HG02623 (cell line): ENCODE results near the gene C16orf95.
"Not testable (repeated sequence)": the region's sequence is repeated elsewhere in the genome, so short reads cannot be mapped to it uniquely, and the experiment has no call there.

Experiments used
- ATAC-seq: cut with Tn5 transposase; IDR thresholded peaks from one replicate; pipeline ENCODE4 v1.9.1; 2021; ENCODE audit warnings: moderate library complexity; ENCODE audit not compliant: unreplicated experiment

Gene C16orf95

DNA sequence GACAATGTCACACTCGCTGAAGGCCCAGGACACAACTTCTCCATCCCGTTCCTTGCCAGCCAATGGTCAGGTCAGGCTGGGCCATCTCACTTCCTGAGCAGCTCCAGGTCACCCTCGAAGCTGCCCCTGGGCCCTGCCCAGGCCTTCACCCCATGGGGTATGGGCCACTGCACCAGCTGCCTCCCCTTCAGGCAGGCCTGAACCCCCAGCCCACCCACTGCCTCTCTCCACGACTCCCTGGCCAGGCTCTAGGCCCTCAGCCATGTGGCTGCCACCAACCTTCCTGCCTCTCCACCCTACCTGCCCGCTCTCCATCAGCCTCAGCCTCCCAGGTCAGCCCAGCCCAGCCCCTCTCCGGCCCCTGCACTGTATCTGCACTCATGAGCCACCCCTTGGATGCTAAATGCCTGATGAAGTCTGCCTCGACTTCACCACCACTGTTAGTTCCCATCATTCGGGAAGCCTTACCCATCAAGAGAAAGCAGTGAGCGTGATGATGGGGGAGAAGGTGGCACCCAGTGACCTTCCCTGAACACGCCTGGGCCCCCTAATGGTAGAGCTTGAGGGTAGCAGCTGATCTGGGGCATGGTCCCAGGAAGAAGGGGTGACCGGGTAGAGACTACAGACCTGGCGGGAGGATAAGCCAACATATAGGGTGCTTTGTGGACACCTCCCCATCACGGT is 30.9 kb upstream of the C16orf95 start:
- no peak for ATAC-seq

DNA sequence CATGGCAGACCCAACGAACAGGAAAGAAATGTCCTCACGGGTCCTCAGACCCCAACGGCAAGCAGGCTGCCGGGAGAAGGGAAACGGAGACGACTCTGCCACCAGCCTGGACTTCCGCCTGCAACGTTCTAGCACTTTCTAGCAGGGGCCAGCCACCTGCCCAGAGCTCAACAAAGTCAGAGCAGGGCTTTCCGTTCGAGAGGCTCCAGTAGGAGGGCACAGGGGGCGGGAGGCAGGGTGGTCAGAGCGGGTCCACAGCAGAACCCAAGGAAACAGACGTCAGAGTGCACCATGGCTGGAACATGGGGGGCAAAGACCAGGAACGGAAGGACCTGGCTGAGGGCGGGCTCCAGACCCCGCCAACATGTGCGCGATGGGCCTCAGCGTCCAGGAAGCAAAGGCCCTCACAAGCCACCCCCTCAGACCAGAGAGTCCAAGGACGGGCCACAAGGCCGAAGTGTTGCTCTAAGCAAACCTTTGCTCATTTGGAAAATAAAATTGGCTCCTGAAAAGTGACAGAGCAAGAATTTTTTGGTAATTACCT is 29.4 kb upstream of the C16orf95 start:
- ATAC-seq = no peak

DNA sequence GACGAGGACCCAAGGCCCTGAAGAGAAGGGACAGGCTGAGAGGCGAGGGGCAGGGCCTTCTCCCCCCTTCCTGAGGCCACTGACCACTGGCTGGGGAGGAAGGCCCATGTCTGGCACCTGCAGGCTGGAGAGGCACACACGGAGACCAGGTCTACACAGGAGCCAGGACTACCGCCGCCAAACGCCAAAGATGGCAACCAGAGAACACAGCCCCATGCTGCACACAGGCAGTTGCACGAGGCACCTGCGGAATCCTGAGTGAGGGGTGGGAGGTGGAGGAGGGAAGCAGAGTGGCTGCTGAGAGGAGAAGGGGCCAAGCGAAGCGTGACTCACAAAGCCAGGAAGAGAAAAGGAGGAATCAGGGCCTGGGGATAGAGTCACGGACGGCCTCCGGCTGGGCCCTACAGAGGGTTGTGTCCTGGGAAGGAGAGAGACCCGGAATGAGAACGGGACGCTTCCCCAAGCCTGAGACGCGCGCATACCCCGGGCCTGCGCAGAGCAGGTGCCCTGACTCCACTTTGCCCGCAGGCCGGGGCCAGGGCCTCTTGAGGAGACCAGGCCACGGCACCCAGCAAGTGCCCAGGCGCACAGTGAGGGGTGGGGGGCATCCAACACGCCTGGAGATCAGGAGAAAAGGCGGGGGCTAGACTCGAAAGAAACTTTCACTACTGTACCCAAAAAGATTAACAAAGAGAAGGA is 28.7 kb upstream of the C16orf95 start:
- no peak for ATAC-seq

- no peak for ATAC-seq
These were observed 27.9 kb upstream of the C16orf95 start for GRCh38 chr16:87344931-87345631.

DNA sequence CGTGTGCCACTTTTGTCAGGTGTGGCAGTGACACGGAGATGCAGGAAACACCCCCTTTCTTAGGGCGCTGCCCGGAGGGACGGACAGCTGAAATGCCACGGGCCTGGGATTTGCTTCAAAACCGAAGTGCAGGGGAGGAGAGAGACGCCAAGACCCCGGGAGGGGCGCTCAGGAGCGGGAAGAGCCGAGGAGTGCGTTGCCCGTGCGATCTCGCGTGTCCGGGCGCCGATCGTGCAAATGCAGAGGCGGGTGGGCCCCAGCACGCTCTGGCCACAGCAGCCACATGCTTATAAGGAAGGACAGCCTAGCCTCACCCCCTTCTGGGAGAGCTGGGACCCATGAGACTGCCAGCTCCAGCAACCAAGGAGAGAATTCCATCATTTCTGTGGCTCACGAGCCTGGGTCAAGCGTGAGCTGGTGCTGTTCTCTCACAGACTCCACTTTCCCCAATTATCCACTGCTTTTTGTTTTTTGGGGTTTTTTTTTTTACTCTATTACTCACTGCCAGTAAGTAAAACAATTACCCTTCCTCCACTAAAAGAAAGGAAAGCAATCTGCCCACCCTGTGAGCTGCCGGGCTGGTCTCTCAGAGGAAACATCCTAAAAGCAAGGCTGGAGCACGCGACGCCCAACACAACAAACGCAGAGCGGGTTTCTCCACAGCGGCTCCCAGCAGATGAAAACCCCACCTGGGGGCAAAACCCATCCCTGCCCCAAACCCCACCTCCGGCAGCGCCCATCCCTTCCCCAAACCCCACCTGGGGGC is 27.2 kb upstream of the C16orf95 start:
- no peak for ATAC-seq

- ATAC-seq = no peak
These were observed 26.5 kb upstream of the C16orf95 start for GRCh38 chr16:87343753-87344050.

DNA sequence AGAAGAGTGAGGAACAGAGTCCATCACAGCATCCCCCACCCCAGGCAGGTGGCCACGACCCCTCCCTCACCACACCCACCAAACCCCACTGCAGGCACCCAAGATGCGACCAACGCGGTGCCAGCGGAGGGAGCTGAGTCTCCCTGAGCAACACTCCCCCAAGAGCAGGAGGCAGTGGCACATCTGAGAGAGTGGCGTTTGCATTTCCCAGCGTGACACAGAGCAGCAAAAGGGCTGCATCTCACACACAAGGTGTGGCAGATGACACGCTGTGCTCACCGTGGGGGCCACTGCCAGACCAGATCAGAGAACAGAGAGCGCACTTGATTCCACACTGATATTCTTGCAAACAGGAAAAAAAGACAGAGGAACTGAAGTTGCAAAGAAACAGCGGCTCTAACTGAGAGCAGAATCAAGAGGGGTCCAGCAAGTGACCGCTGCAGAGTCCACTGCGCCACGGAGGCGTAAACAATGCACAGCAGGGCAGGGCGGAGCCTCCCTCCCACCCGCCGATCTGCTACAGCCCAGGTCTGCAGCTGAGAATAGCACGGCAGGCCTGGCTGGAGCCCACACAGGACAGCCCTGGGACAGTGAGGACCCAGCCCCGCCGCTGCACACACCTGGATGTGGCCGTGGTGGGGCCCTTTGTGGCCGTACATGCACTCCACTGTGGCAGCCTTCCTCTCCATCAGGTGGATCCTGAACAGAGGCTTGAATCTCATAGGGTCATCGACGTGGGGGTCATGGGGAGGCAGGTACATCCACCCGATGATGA is 26.0 kb upstream of the C16orf95 start:
- ATAC-seq = no peak

GRCh38 chr16:87342504-87342903 is 25.3 kb upstream of the C16orf95 start:
- ATAC-seq = no peak

GRCh38 chr16:87340198-87340597 is 23.0 kb upstream of the C16orf95 start:
- ATAC-seq = no peak

GRCh38 chr16:87339724-87340105 is 22.5 kb upstream of the C16orf95 start:
- not testable (repeated sequence) for ATAC-seq

- no peak for ATAC-seq
These were observed 22.0 kb upstream of the C16orf95 start for GRCh38 chr16:87339086-87339723.

GRCh38 chr16:87338155-87338765 is 21.1 kb upstream of the C16orf95 start:
- no peak for ATAC-seq

DNA sequence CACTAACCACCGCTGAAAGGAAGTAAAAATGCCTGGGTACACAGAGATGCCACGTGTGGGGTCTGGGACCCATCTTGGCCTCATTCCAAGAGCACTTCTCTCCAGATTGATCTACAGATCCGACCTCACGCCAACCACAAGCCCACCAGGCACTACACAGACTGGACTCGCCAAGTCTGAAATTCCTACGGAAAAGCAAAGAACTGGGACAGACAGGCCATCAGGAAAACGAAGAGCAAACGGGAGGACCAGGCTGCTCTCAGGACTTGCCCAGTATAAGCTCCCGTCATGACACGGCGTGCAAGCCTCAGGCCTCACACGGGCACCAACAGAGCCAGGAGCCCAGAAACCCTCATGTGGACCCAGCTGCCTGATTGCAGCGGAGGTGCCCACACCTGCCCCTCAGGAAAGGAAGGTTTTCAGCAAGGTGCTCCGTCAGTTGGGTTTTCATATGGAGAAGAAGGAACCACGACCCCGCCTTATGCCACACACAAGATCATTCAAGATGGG is 20.1 kb upstream of the C16orf95 start:
- no peak for ATAC-seq

DNA sequence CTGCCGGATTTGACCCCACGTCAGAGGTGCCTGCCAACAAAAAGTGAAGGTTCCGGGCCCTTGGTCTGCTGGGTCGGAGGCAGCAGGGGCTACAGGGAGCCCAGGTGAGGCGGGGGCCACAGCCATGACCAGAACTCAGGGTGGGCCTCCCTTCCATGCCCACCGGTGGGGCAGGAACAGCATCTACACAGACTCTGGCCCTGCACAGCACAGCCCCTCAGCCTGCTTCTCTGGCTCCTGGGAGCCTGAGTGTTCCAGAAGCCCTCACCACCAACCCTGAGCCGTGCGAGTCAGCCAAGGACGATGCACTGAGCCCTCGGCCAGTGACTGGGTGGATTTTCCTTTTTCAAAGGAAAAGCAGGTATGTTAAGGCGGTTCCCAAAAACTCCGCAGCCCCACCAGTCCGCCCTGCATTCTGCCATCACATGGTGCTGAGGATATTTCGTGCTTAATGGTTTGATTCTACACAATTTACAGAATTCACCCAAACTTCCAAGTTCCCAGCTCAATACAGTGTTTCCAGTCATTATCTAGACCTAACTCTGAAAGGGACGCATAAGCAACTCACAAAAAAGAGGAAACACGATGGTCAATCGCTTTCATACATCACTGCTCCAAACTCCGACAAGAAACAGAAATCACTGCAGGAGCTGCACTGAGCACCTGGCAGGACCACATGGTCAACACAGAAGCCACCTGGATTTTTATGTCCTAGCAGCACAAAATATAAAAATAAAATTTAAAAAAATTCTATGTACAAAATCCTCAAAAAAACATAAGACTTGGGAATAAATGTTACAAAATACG is 19.4 kb upstream of the C16orf95 start:
- ATAC-seq = no peak

DNA sequence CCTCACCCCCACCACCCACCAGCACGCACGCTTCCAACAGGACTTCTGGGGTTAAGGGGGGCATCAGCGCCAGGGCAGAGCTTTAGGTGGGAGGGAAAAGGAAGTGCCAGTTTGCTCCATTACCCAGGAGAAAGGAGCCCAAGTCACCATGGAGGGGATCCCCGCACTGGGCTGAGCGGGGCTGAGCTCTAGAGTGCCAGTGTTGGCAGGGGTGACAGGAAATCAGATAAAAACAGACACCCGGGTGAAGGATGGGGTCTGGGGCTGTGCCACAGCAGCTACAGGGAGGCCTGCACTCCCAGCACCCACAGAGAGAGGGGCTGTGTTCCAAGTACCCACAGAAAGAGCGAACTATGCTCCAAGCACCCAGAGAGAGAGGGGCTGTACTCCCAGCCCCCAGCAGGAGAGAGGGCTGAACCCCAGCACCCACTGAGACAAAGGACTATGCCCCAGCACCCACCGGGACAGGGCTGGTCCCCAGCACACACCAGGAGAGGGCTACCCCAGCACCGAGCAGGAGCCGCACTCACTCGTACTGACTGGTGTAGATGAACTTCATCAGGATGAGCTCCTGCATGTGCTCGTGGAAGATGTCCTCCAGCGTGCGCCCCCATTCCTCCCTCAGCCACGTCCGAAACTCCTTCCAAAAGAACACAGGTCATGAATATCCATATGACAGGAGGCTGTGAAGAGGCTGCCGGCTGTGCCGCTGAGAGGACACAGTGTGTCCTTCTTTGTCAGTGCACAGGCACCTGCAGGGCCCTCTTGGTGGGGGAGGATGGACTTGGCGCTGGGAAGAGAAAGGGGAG is 18.6 kb upstream of the C16orf95 start:
- no peak for ATAC-seq

GRCh38 chr16:87334651-87335624 is 17.7 kb upstream of the C16orf95 start:
- no peak for ATAC-seq
